NCI-H82 treated with DMSO at 0.1 percent for 48 hours (cell line): ENCODE data around the gene OR51V1.
"Not testable (repeated sequence)": the region's sequence is repeated elsewhere in the genome, so short reads cannot be mapped to it uniquely, and the experiment has no call there.

Source experiments
- DNase-seq: peaks from one replicate; lab custom pipeline; 2025; ENCODE audit not compliant: unreplicated experiment; lab: John Stamatoyannopoulos, UW

The OR51V1 gene

DNA sequence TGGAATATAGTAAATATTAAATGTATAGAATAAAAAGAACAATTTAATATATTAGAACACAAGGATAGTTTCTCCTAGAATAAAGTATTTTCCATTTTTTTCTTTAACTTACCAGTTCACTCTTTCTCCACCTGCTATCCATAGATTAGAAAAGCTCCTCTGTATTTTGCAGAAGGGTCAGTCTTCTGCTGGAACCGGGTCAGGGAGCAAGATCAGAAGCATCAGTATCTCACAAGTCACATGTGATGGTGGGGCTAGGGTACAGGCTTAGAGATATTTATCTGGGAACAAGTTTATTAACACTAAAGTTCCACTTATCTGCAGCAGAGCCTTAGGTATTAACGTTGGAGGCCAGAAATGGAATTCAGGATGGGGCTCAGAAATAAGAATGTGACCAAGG lies 28.6 kb downstream of the OR51V1 start:
- no peak for DNase-seq

GRCh38 chr11:5165898-5166297 lies 34.6 kb downstream of the OR51V1 start:
- DNase-seq = not testable (repeated sequence)

- DNase-seq = not testable (repeated sequence)
Observed at GRCh38 chr11:5164807-5165206, 35.7 kb downstream of the OR51V1 start.

- DNase-seq = not testable (repeated sequence)
Observed at GRCh38 chr11:5161045-5161444, 39.4 kb downstream of the OR51V1 start.

DNA sequence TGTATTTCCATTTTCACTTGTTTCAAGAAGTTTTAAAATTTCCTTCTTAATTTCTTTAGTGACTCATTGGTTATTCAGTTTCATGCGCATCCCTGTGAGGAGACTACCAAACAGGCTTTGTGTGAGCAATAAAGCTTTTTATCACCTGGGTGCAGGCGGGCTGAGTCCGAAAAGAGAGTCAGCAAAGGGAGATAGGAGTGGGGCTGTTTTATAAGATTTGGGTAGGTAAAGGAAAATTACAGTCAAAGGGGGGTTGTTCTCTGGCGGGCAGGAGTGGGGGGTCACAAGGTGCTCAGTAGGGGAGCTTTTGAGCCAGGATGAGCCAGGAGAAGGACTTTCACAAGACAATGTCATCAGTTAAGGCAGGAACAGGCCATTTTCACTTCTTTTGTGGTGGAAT lies 40.3 kb downstream of the OR51V1 start:
- not testable (repeated sequence) for DNase-seq

- DNase-seq = no peak
Observed at GRCh38 chr11:5159806-5160205, 40.7 kb downstream of the OR51V1 start.

DNA sequence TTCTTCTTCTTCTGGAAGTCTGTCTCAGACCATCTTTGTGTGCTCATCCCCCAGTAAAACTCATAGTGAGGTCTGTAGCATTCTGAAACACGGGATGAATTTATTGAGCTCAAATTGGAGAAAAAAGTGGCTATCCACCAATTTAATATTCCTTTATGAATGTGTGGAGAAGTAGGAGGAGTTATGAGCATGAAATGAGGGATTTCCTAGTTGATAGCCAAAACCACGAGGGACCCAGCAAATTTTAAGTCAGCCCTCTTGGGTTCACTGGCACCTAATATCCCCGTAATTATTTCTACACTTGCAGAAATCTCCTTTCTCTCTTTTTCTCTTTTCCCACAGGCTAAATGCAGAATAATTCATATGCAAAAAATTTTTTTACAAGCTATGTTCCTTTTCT lies 45.8 kb downstream of the OR51V1 start, which contains the start of gene OR52A1:
OR52A1 (minus strand) TSS at position 101 of the 400 bp plus-strand sequence. CDS start 2,388 bp downstream, outside the sequence.
- no peak for DNase-seq

DNA sequence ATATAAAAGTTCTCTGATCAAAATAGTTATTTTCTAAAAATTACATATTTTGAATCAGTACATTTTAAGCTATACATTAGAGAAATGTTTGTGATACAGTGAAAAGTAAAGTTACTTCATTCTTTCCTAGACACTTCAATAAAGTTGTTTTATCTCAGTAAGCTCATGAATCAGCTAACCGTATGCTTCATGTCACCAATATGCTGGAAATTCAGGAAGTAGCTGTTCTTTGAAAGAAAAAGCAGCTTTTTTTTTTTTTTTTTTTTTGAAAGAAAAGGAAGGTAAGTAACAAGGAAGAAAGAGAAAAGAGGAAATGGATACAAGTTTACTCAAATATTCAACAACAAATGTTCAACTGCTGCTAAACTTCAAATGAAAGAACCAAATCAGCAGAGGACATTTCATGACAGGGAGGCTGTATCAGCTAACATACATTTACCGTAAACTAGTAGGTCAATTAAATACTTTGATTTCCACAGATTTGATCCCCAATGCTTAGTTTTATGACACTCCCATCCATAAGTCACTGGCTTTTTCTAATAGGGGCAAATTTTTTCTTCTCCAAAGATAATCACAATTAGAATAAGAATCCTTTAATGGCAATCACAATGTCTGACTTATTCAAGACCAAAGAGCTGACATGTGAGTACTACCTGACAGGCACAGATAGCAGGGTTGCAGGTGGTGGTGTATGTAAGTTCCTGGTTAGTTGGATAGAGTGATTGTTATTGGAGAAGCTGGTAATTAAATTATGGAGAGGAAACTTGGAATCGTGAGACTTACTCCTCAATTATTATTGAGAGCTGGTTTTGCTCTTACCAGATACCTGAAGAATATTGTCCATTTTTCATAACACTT lies 46.7 kb downstream of the OR51V1 start:
- no peak for DNase-seq

GRCh38 chr11:5151713-5152153 lies 48.7 kb downstream of the OR51V1 start:
- DNase-seq = no peak
